ENCODE results near the gene XKR7. TPM values are rescaled to one million over a fixed set of nuclear protein-coding genes. Genes with fewer than 3 reads are reported as not detected.
A peak's percentile ranks its signal among the peaks of the same experiment; 100 is the strongest.
"Not testable (repeated sequence)": the region's sequence is repeated elsewhere in the genome, so short reads cannot be mapped to it uniquely, and the experiment has no call there.

Gene XKR7, protein sequence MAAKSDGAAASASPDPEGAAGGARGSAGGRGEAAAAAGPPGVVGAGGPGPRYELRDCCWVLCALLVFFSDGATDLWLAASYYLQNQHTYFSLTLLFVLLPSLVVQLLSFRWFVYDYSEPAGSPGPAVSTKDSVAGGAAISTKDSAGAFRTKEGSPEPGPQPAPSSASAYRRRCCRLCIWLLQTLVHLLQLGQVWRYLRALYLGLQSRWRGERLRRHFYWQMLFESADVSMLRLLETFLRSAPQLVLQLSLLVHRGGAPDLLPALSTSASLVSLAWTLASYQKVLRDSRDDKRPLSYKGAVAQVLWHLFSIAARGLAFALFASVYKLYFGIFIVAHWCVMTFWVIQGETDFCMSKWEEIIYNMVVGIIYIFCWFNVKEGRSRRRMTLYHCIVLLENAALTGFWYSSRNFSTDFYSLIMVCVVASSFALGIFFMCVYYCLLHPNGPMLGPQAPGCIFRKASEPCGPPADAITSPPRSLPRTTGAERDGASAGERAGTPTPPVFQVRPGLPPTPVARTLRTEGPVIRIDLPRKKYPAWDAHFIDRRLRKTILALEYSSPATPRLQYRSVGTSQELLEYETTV
- under 0.01 TPM in 1 of 2 replicates, not detected in the other for total RNA-seq

DNA sequence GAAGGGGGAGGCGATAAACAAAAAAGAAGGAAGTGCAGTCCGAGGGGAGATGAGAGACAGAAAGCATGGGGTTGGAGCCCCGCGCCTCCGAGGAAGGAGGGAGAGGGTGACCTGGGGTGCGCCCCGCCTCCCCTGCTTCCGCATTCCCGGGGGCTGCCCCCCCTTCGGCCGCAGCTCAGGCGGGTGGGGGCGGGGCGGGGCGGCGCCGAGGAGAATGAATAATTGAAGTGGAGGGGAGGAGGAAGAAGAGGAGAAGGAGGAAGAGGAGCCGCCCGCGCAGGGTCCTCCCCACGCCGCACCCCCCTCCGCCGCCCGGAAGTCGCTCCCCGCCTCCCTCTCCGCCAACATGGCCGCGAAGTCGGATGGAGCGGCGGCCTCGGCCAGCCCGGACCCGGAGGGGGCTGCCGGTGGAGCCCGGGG is at the start of gene XKR7:
XKR7 (plus strand) TSS at position 322 of the 420 bp plus-strand sequence; CDS start at position 347, 25 bp downstream.
- DNase-seq (ENCODE audit: low read depth in 2 of 2) = no peak

DNA sequence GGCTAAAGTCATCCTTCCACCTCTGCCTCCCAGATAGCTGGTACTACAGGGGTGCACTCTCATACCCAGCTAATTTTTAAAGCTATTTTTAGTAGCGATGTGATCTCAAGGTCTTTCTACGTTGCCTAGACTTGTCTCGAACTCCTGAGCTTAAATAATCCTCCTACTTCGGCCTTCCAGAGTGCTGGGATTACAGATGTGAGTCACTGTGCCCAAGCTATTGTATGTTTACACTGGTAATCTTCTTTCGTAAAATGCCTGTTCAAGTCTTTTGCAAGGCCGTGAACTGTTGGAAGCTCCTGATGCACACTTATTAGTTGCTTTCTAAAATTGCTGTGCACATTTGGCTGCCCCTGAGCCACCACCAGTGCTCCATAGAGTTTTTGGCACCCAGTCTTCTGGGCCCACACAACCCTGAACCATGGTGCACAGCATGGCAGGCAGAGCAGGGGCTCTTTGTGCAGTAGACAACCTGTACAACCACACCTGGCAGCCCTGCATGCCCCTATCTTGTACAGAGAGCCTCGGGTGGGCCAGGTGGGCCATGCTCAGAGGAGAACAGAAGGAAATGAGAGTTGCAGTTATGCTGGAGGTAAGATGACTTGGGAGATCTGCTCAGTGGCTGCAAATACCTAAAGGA is 49.4 kb upstream of the XKR7 start:
- no peak for DNase-seq (ENCODE audit: low read depth in 2 of 2)

DNA sequence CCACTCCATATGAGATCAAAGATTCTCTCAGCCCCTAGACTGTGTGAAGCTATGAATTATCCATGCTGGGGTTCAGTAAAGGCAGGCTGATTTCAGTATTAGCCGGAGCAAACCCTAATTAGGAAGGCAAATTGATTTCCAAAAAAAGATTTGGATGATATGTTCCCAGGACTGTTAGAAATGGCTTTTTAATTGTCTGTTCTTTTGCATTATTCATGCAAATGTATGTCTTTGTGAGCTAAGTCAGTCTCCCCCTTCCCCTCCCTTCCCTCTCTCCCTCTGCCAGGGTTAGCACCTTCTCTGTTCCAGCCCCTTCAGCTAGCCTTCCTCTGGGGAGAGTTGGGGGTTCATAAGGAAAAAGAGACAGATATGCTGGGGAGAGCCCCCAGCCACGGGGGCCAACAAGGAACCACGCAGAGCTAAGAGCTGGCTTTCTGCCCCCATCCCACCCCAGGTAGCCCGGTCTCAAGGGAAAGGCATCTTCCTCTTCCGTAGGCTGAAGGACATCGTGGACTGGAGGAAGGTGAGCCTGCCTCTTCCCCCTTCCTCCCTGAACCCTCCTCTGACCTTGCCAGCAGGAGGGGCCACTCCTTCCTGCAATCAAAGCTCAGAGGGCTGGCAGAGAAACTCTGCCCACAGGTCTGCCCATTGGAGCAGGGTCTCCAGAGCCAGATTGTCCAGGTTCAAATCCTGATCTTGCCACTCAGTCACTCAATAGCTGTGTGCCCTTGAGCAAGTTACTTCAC is 48.4 kb upstream of the XKR7 start:
- DNase-seq (ENCODE audit: low read depth in 2 of 2) = no peak

DNA sequence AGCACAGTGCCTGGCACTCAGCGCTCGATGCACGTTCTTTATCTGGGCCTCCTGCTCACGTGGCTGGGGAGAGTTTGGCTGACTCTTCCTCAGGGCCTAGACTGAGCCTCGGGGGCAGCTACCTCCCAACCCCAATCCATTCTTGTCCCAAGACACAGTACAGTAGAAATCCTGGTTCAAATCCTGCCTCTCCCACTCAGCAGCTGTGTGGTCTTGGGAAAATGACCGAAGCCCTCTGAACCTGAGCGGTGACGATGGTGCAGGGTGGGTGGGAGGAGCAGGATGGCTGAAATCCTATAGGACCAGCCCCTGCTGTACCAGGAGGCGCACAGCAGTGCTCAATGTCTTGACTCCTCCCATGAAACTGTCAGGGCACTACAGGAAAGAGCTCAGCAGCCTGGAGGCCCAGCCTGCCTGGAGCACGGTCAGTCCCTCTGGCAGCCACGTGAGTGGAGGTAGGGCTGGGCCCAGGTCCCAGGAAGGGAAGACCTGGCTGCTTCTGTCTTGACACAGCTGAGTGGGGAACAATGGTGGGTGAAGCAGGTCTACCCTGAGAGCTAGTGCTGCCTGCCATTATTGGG is 47.6 kb upstream of the XKR7 start:
- no peak for DNase-seq (ENCODE audit: low read depth in 2 of 2)

DNA sequence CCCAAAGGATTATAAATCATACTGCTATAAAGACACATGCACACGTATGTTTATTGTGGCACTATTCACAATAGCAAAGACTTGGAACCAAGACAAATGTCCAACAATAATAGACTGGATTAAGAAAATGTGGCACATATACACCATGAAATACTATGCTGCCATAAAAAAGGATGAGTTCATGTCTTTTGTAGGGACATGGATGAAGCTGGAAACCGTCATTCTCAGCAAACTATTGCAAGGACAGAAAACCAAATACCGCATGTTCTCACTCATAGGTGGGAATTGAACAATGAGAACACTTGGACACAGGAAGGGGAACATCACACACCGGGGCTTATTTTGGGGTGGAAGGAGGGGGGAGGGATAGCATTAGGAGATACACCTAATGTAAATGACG is 46.5 kb upstream of the XKR7 start:
- not testable (repeated sequence) for DNase-seq (ENCODE audit: low read depth in 2 of 2)

DNA sequence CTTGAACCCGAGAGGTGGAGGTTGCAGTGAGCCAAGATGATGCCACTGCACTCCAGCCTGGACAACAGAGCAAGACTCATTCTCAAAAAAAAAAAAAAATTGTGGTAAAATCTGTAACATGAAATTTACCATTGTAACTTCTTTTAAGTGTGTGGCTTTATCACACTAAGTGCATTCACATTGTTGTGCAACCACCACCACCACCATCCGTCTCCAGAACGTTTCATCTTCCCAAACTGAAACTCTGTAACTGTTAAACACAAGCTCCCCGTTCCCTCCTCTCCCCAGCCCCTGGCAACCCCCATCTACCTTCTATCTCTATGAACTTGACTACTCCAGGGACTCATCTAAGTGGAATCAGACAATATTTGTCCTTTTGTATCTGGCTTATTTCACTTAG is 45.8 kb upstream of the XKR7 start:
- no peak for DNase-seq (ENCODE audit: low read depth in 2 of 2)

DNA sequence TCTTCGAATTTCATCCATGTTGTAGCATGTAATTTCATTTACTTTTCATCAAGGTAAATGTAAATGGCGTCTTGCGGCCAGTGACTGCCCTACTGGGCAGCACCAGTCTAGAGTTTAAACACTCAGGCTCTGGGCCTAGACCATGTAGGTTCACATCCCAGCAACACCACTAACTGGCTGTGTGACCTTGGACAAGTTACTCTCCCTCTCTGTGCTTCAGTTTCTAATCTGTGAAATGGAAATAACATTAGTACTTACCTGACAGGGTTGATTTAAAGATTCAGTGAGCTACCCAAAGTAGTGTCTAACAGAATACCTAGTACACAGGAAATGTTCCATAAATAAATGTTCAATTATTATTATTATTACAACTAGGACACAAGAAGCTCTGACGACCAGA is 45.4 kb upstream of the XKR7 start:
- DNase-seq (ENCODE audit: low read depth in 2 of 2) = no peak

DNA sequence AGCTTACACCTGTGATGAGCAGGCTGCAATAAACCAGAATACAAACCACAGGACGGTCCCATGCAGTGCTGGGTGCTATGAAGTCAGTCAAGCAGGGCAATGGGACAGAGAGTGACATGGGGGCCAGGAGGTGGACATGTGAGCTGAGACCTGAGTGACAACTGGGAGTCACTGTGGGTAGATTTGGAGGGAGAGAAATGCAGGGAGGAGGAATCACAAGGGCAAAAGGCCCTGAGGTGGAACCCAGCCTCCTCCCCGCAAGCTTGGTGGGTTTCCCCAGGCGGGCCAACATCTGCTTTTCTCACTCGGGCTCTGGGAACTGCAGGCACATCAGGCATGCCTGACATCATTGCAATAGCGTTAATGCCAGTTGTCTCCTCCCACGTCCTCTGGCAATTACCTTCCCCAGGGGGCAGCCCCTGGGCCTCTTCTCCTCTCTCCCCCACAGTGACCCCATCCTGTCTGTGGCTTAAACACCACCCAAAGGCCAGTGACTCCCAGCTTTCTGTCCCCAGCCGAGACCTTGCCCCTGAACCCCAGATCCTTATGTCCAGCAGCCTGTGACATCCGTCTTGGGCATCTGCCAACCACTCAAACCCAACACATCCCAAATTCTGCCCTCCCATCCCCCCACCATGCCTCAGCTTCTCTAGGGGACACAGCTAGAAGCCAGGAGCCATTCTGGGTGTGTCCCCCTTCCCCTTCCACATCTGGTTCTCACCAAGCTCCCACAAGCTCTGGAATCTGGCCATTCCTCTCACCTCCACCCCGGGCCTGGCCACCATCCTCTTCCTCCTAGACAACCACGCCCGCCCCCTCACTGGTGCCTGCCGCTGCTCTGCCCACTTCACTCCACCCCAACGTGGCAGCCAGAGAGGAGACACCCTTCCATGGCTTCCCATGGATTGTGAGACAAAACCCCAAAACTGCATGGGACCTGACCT is 44.3 kb upstream of the XKR7 start:
- DNase-seq (ENCODE audit: low read depth in 2 of 2) = no peak

DNA sequence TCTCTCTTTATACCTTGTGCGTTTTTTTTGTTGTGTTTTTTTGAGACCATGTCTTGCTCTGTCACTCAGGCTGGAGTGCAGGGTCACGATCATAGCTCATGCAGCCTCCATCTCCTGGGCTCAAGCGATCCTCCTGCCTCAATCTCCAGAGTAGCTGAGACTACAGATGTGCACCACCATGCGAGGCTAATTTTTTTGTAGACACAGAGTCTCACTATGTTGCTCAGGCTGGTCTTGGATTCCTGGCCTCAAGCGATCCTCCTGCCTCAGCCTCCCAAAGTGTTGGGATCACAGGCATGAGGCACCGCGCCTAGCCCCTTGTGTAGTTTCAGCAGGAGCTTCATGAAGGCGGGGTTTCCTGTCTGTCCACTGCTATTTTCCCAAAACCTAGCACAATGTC is 43.4 kb upstream of the XKR7 start:
- no peak for DNase-seq (ENCODE audit: low read depth in 2 of 2)

DNA sequence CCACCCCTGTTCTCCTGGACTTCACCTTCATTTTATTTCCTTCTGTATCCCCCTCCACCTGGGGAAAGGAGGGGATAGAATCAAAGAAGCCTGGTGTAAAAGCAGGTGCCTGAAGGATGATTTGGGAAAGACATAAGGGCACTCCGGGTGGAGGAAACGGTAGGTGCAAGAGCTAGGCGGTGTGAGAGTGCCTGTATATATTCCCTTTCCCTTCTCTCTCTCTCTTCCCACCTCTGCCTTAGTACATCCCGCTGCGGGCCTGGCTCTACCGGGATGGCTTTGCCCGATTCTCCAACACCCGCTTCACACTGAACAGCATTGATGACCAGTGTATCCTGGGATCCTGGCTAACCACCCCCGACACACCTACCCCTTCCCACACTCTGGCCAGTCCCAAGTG is 42.3 kb upstream of the XKR7 start:
- DNase-seq (ENCODE audit: low read depth in 2 of 2) = no peak

DNA sequence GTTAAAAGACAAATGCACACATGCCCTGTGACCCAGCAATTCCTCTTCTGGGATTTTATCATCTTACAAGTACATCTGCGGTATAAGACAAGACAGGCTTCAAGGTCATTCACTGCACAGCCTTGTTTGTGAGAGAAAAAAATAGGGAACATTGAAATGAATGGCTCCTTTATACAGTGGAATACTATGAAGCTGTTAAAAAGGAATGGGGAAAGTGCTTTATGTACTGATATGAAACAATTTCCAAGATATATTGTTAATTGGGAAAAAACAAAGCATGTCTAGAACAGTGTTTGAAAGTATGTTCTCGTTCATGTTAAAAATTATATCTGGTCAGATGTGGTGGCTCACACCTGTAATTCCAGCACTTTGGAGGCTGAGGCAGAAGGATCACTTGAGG is 41.5 kb upstream of the XKR7 start:
- no peak for DNase-seq (ENCODE audit: low read depth in 2 of 2)

DNA sequence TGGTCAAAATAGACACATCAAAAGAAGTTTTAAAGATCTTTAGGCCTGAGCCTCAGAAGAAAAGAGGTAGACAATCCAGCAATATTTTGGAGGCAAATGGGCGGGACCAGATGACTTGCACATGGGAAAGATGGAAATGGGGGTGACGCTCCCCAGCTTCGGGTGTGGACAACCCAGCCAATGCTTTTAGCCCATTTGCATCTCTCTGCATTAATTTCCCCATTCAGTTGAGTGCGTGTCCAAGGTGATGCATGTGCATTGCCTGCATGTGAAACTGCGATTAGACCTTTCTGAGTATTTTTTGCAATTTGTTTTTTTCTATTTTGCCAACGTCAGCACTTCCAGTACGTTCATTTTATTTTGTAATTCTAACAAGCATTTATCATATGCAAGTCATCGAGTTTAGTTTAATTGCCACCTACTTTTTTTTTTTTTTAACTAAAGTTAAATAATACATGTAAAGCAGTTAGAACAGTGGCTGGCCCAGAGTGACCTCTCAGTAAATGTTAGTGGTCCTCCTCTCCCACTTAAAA is 40.3 kb upstream of the XKR7 start:
- DNase-seq (ENCODE audit: low read depth in 2 of 2) = no peak

DNA sequence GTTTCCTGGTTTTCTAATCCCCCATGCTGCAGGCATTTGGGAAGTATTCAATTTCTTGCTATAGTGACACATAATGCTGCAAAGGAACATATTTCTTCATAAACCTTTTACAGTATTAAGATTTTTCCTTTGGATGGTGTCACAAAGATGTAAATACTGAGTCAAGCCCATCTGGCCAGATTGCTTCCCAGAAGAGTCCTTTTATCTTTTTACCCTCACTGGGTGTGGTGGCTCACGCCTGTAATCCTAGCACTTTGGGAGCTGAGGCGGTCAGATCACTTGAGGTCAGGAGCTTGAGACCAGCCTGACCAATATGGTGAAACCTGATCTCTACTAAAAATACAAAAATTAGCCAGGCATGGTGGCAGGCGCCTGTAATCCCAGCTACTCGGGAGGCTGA is 38.3 kb upstream of the XKR7 start:
- not testable (repeated sequence) for DNase-seq (ENCODE audit: low read depth in 2 of 2)

DNA sequence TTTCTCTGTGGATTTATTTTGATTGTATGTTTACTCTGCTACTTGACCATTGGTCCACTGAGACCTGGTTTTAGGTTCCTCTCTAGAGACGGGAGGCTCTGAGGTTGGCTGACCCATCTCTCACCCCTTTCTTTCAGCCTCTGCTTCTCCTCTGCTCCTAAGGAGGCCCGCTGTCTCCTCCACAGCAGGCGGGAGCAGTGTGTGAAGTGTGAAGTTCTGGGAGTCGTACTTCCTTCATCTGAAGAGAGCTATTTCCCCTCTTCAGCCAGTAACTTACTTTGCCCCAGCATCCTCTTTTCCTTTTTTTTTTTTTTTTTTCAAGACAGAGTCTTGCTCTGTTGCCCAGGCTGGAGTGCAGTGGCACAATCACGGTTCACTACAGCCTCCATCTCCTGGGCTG is 37.2 kb upstream of the XKR7 start:
- DNase-seq (ENCODE audit: low read depth in 2 of 2) = no peak

DNA sequence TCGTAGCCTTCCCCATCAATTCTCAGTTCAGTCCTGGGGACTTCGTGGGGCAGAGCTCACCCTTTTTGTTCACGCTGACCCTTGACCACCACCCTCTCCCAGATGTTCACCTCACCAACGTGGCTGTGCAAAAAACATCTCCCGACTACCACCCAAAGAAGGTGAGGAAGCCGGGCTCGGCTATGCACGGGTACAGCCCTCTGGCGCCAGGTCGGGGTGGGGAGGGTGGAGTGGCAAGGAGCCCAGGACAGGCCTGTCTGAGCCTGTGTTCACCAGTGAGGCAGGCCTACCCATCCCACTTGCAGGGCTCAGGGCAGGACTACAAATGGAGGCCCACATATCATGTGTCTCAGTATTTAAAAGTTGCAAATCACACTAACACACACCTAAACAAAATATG is 34.3 kb upstream of the XKR7 start:
- no peak for DNase-seq (ENCODE audit: low read depth in 2 of 2)

DNA sequence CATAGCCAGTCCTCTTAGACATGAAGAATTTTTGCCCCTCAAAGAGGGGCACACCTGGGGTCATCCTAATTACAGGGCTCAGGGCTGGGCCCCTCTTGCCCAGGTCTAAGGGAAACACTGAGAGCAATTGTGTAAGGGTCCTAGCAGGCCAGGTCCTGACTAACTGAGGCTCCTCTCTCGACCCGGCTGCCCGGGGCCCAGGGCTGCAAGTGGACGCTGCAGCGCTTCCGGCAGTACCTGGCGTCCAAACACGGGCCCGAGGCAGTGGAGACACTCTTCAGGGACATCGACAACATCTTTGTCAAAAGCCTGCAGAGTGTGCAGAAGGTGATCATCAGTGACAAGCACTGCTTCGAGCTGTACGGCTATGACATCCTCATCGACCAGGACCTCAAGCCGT is 33.5 kb upstream of the XKR7 start:
- DNase-seq (ENCODE audit: low read depth in 2 of 2) = no peak

DNA sequence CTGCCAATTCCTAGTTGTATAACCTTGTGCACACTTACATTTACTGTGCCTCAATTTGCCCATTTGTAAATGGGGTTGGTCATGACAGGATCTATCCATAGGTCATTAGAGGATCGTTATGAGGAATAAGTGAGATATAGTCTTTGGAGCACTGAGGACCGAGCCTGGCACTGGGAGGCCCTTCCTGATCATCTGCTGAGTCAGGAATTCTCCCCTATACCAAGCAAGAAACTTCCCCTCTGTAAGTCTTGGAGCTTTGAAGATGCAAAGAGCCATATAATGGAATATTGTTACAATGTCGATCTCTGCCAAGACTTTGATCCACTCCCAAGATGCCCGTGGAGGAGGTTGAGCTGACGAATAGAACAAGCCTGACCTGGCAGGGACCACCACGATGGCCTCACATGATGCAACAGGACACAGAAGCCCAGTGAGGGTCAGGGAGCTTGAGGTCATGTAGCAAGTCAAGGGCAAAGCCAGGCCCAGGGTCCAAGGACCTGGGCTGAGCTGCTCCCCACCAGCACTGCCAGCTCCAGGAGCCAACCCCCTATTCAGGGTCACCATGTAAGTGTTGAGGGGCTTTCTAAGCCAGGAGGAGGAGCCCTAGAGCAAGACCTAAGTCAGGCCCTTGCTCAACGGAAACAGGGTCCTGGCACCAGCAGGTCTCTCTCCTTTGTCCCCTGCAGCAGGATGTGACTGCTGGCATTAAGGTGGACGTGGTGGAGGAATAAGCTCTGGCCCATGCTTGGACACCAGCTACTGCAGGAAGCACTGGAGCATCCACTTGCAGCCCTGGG is 32.8 kb upstream of the XKR7 start:
- DNase-seq (ENCODE audit: low read depth in 2 of 2) = peak; percentile 5 to 7

DNA sequence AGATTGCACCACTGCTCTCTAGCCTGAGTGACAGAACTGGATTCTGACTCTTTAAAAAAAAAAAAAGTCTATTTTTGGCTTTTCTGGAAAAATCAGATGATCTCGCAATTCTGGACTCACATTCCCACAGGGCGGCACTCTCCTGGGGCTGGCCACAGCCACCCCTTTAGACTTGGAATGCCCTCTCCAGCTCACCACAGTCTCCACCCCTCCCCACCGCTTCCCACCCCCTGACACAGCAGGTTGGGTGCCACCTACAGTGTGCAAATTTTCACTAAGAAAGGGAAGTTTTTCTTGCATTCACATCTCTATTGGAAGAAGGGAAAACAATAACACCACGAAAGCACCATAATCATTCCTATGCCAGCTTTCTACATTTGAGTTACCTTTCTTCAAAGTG is 31.5 kb upstream of the XKR7 start:
- DNase-seq (ENCODE audit: low read depth in 2 of 2) = no peak

DNA sequence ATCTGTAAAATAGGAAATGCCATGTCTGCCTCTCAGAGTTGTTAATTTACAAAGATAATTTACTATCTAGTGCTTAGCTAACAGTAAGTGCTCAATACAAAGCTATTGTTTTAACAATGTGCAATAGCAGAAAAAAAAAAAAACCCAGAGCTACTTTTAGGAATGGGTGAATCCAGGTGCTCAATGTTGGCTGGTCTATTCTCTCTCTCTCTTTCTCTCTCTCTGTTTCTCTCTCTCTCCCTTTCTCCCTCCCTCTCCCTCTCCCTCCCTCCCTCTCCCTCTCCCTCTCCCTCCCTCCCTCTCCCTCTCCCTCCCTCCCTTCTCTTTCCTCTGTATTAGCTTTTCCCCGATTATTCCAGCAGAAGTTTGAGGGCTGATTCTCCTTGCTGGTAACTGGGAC is 30.1 kb upstream of the XKR7 start:
- no peak for DNase-seq (ENCODE audit: low read depth in 2 of 2)

DNA sequence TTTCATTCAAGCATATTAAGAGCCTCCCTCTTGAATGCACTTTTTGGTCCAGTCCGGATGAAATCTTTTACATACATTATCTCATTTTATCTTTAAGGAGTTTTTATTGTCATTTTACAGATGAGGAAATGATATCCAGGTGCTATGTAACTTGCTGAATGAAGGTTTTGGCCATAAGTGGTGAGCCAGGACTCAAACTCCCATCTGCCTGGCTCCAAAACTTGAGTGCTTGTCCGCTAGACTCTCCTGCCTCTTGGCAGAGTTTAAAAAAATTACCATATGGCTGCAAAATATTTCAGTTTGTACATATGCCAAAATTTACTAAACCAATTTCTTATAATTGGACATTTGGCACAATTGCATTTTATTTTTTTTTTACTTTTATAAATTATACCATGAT is 28.3 kb upstream of the XKR7 start:
- DNase-seq (ENCODE audit: low read depth in 2 of 2) = no peak

Measured in lung microvascular endothelial cell (primary cell).